Inferior parietal cortex (tissue), 1 donor: ENCODE results near the gene GNA14.
"Not testable (repeated sequence)": the region's sequence is repeated elsewhere in the genome, so short reads cannot be mapped to it uniquely, and the experiment has no call there.

Experiments used
- DNase-seq: peaks from one replicate; pipeline ENCODE4 v3.0.0-alpha.2; 2016; ENCODE audit errors: extremely low spot score

Gene GNA14

DNA sequence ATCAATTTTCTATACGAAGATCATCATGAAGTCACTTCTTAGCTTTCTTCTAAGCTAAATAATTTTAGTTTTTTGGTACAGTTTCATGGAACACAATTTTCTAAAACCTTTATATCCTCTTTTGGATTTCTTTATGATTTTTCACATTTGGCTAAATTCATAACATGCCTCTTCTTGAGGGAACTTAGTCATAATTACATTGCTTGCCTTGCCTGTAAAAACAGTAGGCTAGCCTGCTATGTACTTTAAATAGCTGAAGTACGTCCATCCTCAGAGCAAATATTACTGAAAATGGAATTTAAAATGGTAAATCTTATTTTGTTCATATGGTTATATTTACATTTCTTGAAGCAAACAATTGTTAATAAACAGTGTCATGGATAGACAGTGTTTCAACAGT, 245.8 kb downstream of the GNA14 start:
- no peak for DNase-seq

DNA sequence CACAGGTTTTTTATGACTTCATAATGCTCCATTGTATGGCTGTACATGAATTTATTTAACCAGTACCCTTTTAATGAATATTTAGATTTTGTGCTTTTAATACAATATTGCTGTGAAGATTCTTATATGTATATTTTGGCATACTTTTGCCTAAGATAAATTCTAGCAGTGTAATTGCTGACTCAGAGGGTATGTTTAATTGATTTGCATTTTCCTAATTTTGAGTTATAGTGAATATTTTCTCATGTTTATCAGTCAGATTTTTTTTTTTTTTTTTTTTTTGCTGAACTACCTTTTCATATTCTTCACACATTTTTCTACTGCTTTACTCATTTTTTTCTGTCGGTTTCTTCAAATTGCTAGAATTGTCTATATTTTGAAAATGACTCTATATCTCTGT, 248.2 kb downstream of the GNA14 start:
- DNase-seq, result no peak

DNA sequence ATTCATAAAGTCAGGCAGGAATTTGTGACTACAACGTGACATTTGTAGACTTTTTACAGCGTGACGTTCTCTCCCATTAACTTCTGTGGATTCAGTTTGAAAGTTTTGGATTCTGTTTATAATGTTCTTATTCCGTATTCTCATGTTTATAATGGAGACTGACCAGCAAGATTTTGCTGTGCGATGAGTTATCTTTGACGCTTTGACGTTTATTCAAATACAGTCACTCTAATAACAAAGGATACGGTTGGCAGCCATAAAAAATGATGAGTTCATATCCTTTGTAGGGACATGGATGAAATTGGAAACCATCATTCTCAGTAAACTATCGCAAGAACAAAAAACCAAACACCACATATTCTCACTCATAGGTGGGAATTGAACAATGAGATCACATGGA, 249.5 kb downstream of the GNA14 start:
- DNase-seq, result not testable (repeated sequence)

DNA sequence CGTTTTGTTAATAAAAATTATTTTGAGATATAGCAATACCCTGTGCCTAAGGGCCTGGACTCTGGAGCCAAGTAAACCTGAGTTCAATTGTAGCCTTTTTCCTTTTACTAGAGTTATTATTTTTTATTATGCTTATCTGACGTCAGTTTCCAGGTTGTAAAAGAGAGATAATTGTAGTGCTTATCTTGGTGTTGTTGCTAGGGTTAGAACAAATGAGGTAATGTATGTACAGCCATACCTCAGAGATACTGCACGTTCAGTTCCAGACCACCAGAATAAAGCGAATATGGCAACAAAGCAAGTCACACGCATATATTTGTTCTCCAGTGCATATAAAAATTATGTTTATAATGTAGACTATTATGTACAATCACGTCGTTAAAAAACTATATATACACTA, 255.8 kb downstream of the GNA14 start:
- DNase-seq, result no peak

DNA sequence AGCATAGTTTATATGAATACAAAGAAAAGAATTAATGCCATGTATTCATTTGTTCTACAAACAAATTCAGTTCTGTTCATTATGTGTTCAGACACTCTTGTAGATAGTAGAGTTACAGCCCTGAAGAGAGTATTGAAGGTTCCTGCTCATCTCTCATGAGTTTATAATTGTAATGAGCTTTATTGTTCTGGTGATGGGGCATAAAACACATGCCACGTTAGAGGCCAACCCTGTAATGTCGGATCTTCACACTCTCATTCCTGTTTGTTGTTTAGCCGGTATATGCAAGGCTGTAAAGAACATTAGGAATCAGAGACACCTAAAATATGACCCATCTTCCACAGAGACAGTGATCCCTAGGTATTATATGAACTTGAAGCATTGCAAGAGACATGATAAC, 256.3 kb downstream of the GNA14 start:
- no peak for DNase-seq

DNA sequence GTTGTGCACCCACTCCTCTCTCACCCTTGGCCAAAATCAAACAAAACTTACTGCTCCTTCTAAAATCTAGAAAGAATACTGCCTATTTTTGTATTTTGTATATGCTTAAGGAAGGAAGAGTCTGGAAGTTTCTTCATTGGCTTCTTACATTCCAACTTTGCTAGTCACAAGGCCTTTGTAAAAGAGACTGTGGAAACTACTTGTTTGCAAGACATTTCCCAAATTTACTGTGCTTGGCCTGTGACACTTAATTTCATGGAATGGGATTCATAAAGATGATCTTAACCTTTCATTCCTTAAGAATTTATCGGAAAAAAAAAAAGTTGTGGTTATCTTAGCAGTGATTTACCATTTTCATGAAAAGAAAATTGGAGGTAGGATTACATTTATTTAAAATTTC, 261.9 kb downstream of the GNA14 start:
- DNase-seq, result no peak

DNA sequence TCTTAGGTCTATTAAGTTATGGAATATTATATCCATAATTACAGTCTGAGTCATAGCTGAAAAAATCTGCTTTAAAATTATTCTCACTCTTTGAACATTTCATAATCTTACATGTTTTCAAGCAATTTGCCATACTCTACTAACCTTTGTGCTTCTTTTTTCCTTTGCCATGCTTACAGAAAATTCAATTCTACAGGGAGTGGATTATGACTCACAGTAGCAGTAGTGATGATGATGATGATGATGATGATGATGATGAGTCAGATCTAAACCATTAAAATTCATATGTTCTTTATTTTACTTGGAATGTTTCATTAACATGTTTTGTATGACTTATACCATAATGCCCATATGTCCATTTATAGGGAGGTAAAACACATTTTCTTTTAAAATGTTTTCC, 263.7 kb downstream of the GNA14 start:
- no peak for DNase-seq

DNA sequence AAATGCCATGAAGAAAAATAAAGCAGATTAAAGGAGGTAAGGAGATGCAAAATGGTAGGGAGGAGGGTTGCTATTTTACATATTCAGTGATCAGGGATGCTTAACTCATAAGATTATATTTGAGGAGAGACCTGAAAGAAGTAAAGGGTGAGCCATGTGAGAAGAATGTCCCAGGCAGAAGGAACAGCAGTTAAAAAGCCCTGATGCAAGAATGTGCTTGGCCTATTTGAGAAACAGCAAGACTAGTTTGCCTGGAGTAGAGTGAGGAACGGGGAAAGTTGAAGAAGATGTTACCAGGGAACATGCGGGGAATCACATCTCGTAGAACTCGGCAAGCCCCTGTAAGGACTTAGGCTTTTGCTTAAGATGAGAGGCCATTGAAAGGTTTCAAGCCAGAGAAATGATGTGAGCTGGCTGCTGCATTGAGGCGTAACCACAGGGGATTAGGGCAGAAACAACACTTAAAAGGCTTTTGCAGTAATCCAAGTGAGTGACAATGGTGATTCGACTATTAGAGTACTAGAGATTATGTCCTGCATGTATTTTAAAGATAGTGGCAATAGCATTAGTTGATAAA, 272.1 kb downstream of the GNA14 start:
- DNase-seq, result no peak

DNA sequence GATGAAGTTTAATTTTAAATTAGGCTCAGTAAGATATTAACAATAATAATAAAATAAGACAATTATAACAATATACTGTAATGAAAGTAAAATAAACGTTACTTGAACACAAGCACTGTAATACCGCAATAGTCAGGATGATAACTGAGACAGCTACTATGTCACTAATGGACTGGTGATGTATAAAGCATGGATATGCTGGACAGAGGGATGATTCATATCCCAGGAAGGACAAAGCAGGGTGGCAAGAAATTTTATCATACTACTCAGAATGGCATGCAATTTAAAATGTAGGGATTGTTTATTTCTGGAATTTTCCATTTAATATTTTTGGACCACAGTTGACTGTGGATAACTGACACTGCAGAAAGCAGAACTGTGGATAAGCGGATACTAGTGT, 273.9 kb downstream of the GNA14 start:
- DNase-seq, result no peak
